ENCODE data around the gene MAP3K14.

Gene MAP3K14

GRCh38 chr17:45220079-45220478 lies 96.7 kb downstream of the MAP3K14 start:
- DNase-seq (ENCODE audit: low spot score in 2 of 2) (no peak), ATAC-seq (no peak)
- Mint-ChIP-seq H3K4me1 (peaks cover 38% of the 10 kb centered on the region), H3K9me3 (no peaks in the 10 kb centered on the region), H3K27ac (peak overlapping the region; percentile 78), H3K4me3 (peak overlapping the region; percentile 91), H3K36me3 (peaks cover 86% of the 10 kb centered on the region)

DNA sequence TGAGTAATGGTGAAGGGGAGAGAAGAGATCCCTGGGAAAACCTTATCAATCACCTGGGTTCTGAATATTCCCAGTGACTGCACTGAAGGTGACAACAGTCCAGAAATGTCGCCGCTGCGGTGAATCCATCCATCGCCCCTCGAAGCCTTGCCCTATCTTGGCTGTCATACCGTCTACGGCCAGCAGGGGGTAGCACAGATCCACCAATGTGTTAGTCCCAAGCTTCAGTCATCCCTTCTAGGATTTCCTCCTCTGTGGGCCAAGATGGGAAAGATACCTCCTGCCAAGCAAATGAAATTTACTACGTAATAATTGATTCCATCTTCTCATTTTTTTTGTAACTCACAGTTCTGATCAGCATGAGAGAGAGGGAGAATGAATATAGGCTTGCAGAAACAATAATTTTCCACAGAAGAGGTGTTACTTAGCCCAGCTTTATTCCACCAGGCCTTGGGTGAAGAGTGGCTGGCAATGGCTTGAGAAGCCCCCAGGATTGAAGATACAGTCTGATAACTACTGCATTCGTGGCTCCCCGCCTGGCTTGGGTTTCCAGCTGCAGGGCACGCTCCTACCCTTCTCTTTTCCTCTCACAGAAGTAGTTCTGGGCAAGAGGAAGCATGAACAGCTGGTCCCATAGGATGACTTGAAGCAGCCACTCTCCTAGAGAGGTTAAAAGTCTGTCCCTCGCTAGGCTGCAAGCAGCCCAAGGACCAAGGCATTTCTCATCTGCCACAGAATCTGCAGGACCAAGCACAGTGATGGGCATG lies 97.7 kb downstream of the MAP3K14 start:
- peaks cover 88% of the 10 kb centered on the region for H3K36me3 Mint-ChIP-seq
- ATAC-seq = peak; percentile 33
- no peak overlapping the region for H3K27ac Mint-ChIP-seq

More for the DNA sequence above, 97.7 kb downstream of the MAP3K14 start:
- peaks cover 28% of the 10 kb centered on the region for H3K4me1 Mint-ChIP-seq
- H3K4me3 Mint-ChIP-seq = peak overlapping the region; percentile 91
- no peaks in the 10 kb centered on the region for H3K9me3 Mint-ChIP-seq
- peak; percentile 87 to 96 for DNase-seq (ENCODE audit: low spot score in 2 of 2)
